Keratinocyte (primary cell): ENCODE results near the gene YTHDC1. TPM values are rescaled to one million over a fixed set of nuclear protein-coding genes. Genes with fewer than 3 reads are reported as not detected.
A peak's percentile ranks its signal among the peaks of the same experiment; 100 is the strongest.

Experiments used
- DNase-seq: peaks from one replicate; pipeline ENCODE4 v3.0.0-alpha.2; 2011; ENCODE audit warnings: low read depth, missing footprints, low spot score
- FAIRE-seq: peaks from 2 replicates; lab custom pipeline; 2011; peaks lifted over from hg19 to GRCh38; lab: Jason Lieb, UNC
- H2AFZ ChIP-seq: 2 replicates; pipeline ENCODE4 v1.6.0; 2012; ENCODE audit warnings: low read length, control low read depth, inconsistent platforms; ENCODE audit not compliant: control insufficient read depth
- H3K27ac ChIP-seq: 2 replicates; pipeline ENCODE4 v1.5.1; 2011; ENCODE audit warnings: low read length; ENCODE audit not compliant: control insufficient read depth, insufficient read depth
- H3K27me3 ChIP-seq: 3 replicates; pipeline ENCODE4 v1.6.0; 2011; ENCODE audit warnings: low read length; ENCODE audit not compliant: control insufficient read depth, insufficient read depth; ENCODE audit errors: extremely low read depth
- H3K36me3 ChIP-seq, 2 experiments: 2 replicates in 1 of 2; 3 replicates in 1 of 2; pipeline ENCODE4 v1.5.1; 2011; ENCODE audit warnings: low read length in 2 of 2, mild to moderate bottlenecking in 1 of 2; ENCODE audit not compliant: control insufficient read depth in 2 of 2, insufficient read depth in 2 of 2; ENCODE audit errors: extremely low read depth in 1 of 2
- H3K4me1 ChIP-seq: 3 replicates; pipeline ENCODE4 v1.5.1; 2011; ENCODE audit warnings: low read length; ENCODE audit not compliant: control insufficient read depth, insufficient read depth; ENCODE audit errors: extremely low read depth
- H3K4me2 ChIP-seq: 3 replicates; pipeline ENCODE4 v1.6.0; 2011; ENCODE audit warnings: low read depth, low read length; ENCODE audit not compliant: control insufficient read depth, insufficient read depth; ENCODE audit errors: extremely low read depth
- H3K4me3 ChIP-seq, 3 experiments: fragments of 200-600 bp in 1 of 3; sonication (generic) in 1 of 3; 2 replicates in 2 of 3; 3 replicates in 1 of 3; pipeline ENCODE4 v1.5.1; 2011 to 2016; ENCODE audit warnings: low read length in 3 of 3, mild to moderate bottlenecking in 3 of 3, control low read depth in 2 of 3, inconsistent platforms in 1 of 3, low read depth in 1 of 3, mixed read lengths in 1 of 3, mixed run types in 1 of 3, moderate library complexity in 1 of 3; ENCODE audit not compliant: control insufficient read depth in 2 of 3, insufficient read depth in 2 of 3; ENCODE audit errors: extremely low read depth in 1 of 3
- H3K79me2 ChIP-seq: 2 replicates; pipeline ENCODE4 v1.6.0; 2012; ENCODE audit warnings: low read length; ENCODE audit not compliant: control insufficient read depth, insufficient read depth
- H3K9ac ChIP-seq: 3 replicates; pipeline ENCODE4 v1.6.0; 2011; ENCODE audit warnings: low read length; ENCODE audit not compliant: control insufficient read depth, insufficient read depth; ENCODE audit errors: extremely low read depth
- H3K9me1 ChIP-seq: 3 replicates; pipeline ENCODE4 v1.6.0; 2011; ENCODE audit warnings: low read length; ENCODE audit not compliant: control insufficient read depth, insufficient read depth; ENCODE audit errors: extremely low read depth
- H3K9me3 ChIP-seq: 2 replicates; pipeline ENCODE4 v1.5.1; 2012; ENCODE audit warnings: low read depth, low read length; ENCODE audit not compliant: control insufficient read depth
- H4K20me1 ChIP-seq: 3 replicates; pipeline ENCODE4 v1.6.0; 2011; ENCODE audit warnings: low read length; ENCODE audit not compliant: control insufficient read depth, insufficient read depth; ENCODE audit errors: extremely low read depth
- CTCF ChIP-seq, 3 experiments: IDR thresholded peaks in 1 of 3; conservative IDR thresholded peaks in 1 of 3; optimal IDR thresholded peaks in 1 of 3; 2 replicates in 2 of 3; 3 replicates in 1 of 3; pipeline versions ENCODE3 to v1.5.1; 2011; ENCODE audit warnings: low read length in 3 of 3, mild to moderate bottlenecking in 3 of 3, moderate library complexity in 2 of 3, control low read depth in 1 of 3, inconsistent platforms in 1 of 3; ENCODE audit not compliant: insufficient read depth in 2 of 3; ENCODE audit errors: extremely low read depth in 1 of 3
- EZH2 ChIP-seq: IDR thresholded peaks from one replicate; pipeline ENCODE4 v1.6.1; 2012; ENCODE audit warnings: inconsistent platforms, mild to moderate bottlenecking, low read length, moderate library complexity
- dilution Hi-C: fragments of 300-500 bp; cut with MboI; formaldehyde crosslinking; loops from one replicate; pipeline ENCODE4 v1.7.0; 2020; ENCODE audit warnings: low sequenced_read_pairs; ENCODE audit not compliant: extremely low pct_ligation_motif_present
- polyA plus RNA-seq, 5 experiments: library from polyadenylated mRNA; depleted of rRNA in 3 of 5; stranded (reverse) in 3 of 5; stranded (forward) in 1 of 5; unstranded in 1 of 5; fragments of >200 nt; gene quantifications; 1 replicate in 1 of 5; 2 replicates in 3 of 5; 3 replicates in 1 of 5; pipeline versions ENCODE4 v1.2.1 to v1.2.3, GENCODE V29; 2011 to 2012; ENCODE audit warnings: missing spikeins in 2 of 5, low read depth in 1 of 5, low replicate concordance in 1 of 5

Gene YTHDC1
- polyA plus RNA-seq, 1 donor (not counting 4 experiments of a cell fraction or from before 2014, with no cell fraction given): 74.2 TPM

GRCh38 chr4:68272860-68273259, 77.0 kb downstream of the YTHDC1 start:
- peak; percentile 36 for FAIRE-seq
- Histone ChIP-seq H3K4me2 (no peak overlapping the region), H2AFZ (no peak overlapping the region)

DNA sequence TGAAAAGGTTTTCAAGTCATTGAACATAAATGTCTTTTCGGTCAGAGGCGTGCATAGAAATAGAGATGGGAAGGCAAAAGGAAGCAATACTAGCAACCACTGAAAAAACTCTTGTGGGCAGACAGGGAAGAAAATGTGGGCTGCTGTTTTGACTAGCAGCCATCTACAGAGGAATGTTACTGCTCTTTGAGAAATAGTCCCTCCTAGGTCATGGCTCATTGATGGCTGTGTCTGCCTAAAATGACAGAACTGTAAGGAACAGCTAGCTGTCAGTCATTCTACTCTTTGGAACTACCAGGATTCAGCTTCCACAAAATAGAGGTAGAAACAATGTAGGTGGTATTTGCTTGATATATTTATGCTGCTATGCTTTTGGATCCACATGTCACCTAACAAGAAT, 77.5 kb downstream of the YTHDC1 start:
- Histone ChIP-seq H3K4me3 (peak overlapping the region in 1 of 3 experiments; percentile 25), H3K4me2 (peak overlapping the region; percentile 55), H3K9me3 (no peaks in the 10 kb centered on the region), H3K4me1 (peaks cover 10% of the 10 kb centered on the region), H4K20me1 (no peaks in the 10 kb centered on the region), H2AFZ (peak overlapping the region; percentile 59), H3K27me3 (no peaks in the 10 kb centered on the region), H3K79me2 (no peaks in the 10 kb centered on the region), H3K36me3 (no peaks in the 10 kb centered on the region), H3K9me1 (no peaks in the 10 kb centered on the region), H3K27ac (no peak overlapping the region), H3K9ac (no peak overlapping the region)
- TF ChIP-seq CTCF (optimal IDR thresholded peaks at IDR 0.05 in 1 of 3, IDR thresholded peaks at IDR 0.05 in 1 of 3, conservative IDR thresholded peaks at IDR 0.05 in 1 of 3; ENCODE audit: extremely low read depth in 1 of 3, insufficient read depth in 2 of 3, low read length in 3 of 3): no peak
- TF ChIP-seq EZH2: no peak
- DNase-seq (no peak), FAIRE-seq (peak; percentile 86)
- dilution Hi-C loops: no loop called here

More at GRCh38 chr4:68272860-68273259, 77.0 kb downstream of the YTHDC1 start:
- Histone ChIP-seq H3K27me3 (no peaks in the 10 kb centered on the region), H3K9me1 (no peaks in the 10 kb centered on the region), H3K4me3 (no peak overlapping the region), H3K9ac (no peak overlapping the region), H3K27ac (no peak overlapping the region), H3K4me1 (peaks cover 7% of the 10 kb centered on the region), H3K36me3 (no peaks in the 10 kb centered on the region), H4K20me1 (no peaks in the 10 kb centered on the region), H3K79me2 (no peaks in the 10 kb centered on the region), H3K9me3 (no peaks in the 10 kb centered on the region)
- dilution Hi-C loops: no loop called here
- DNase-seq: no peak
- TF ChIP-seq EZH2: no peak
- TF ChIP-seq CTCF (optimal IDR thresholded peaks at IDR 0.05 in 1 of 3, IDR thresholded peaks at IDR 0.05 in 1 of 3, conservative IDR thresholded peaks at IDR 0.05 in 1 of 3; ENCODE audit: extremely low read depth in 1 of 3, insufficient read depth in 2 of 3, low read length in 3 of 3): no peak
